ENCODE measurements around the gene SMG9.
"Not testable (repeated sequence)": the region's sequence is repeated elsewhere in the genome, so short reads cannot be mapped to it uniquely, and the experiment has no call there.

Gene SMG9

GRCh38 chr19:43775299-43775890 is 20.6 kb upstream of the SMG9 start:
- DNase-seq (ENCODE audit: extremely low spot score): no peak
- CTCF ChIA-PET: interaction anchor here (1.1 to 9.6 kb wide), 4 partner anchors 10 to 34 kb away, joined by 4 to 234 read pairs (median 30); partner anchors contain the start of gene SMG9
- POLR2A ChIA-PET: no interaction called here
- TF ChIP-seq, protein P1, sequence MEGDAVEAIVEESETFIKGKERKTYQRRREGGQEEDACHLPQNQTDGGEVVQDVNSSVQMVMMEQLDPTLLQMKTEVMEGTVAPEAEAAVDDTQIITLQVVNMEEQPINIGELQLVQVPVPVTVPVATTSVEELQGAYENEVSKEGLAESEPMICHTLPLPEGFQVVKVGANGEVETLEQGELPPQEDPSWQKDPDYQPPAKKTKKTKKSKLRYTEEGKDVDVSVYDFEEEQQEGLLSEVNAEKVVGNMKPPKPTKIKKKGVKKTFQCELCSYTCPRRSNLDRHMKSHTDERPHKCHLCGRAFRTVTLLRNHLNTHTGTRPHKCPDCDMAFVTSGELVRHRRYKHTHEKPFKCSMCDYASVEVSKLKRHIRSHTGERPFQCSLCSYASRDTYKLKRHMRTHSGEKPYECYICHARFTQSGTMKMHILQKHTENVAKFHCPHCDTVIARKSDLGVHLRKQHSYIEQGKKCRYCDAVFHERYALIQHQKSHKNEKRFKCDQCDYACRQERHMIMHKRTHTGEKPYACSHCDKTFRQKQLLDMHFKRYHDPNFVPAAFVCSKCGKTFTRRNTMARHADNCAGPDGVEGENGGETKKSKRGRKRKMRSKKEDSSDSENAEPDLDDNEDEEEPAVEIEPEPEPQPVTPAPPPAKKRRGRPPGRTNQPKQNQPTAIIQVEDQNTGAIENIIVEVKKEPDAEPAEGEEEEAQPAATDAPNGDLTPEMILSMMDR (IDR thresholded peaks at IDR 0.05; ENCODE audit: control extremely low read depth, extremely low read depth, low read depth, missing control alignments): no peak

DNA sequence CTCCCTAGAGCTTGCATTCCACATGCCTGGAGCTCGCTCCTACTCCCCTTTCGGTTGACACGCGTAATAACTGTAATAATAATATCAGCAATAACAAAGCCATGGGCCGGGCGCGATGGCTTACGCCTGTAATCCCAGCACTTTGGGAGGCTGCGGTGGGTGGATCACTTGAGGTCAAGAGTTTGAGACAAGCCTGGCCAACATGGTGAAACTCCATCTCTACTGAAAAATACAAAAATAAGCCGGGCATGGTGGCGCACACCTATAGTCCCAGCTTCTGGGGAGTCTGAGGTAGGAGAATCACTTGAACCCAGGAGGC is 20.1 kb upstream of the SMG9 start:
- DNase-seq (ENCODE audit: extremely low spot score); POLR2A ChIA-PET: not testable (repeated sequence)
- CTCF ChIA-PET: interaction anchor here (1.1 to 9.6 kb wide), 3 partner anchors 10 to 29 kb away, joined by 4 to 234 read pairs (median 53); partner anchors contain the start of gene SMG9

DNA sequence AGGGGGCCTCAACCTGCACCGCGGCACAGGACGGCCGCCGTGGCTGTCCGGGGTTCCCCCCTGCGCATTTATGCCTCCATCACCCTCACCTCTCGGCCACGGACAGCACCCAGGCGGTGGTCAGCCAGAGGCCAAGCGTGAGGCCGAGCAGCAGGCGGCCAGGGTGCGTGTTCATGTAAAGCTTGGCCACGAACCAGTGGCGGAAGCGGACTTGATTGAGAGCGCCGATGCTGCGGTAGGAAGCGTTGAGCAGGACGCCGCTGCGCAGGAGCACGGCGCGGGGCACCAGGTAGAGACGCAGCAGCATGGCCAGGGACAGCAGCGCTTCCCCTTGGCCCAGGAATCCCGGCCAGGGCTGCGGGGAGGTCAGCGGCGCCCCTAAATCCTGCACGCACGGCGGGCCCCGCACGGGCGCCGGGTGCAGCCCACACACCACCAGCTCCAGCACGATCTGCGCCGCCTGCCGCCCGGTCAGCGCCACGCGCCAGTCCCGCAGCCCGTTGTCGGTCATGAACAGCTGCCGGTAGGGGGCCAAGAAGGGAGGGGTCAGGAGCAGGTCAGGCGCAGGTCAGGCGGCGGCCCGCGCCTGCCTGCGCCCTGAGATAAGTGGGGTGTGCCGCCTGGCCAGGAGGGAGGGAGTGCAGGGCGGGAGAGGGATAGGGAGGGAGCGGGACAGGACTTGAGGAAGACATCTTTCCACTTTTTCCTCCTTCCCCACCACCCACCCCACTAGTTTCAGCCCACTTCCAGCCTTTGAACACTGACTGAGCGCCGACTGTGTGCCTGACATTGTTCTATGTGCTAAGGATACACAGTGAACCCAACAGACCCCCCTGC is 19.6 kb upstream of the SMG9 start:
- CTCF ChIA-PET: interaction anchor here (1.1 to 9.6 kb wide), 3 partner anchors 11 to 29 kb away, joined by 4 to 234 read pairs (median 53); partner anchors contain the start of gene SMG9
- TF ChIP-seq, protein P1 (IDR thresholded peaks at IDR 0.05; ENCODE audit: control extremely low read depth, extremely low read depth, low read depth, missing control alignments): no peak
- POLR2A ChIA-PET: no interaction called here
- DNase-seq (ENCODE audit: extremely low spot score): no peak

- CTCF ChIA-PET: interaction anchor here (9.6 kb wide), 1 partner anchor 12 kb away, joined by 234 read pairs; the partner anchor contains the start of gene SMG9
- POLR2A ChIA-PET: no interaction called here
- TF ChIP-seq, protein P1 (IDR thresholded peaks at IDR 0.05; ENCODE audit: control extremely low read depth, extremely low read depth, low read depth, missing control alignments): no peak
- no peak for DNase-seq (ENCODE audit: extremely low spot score)
Measured at GRCh38 chr19:43773725-43774102, 19.0 kb upstream of the SMG9 start.

DNA sequence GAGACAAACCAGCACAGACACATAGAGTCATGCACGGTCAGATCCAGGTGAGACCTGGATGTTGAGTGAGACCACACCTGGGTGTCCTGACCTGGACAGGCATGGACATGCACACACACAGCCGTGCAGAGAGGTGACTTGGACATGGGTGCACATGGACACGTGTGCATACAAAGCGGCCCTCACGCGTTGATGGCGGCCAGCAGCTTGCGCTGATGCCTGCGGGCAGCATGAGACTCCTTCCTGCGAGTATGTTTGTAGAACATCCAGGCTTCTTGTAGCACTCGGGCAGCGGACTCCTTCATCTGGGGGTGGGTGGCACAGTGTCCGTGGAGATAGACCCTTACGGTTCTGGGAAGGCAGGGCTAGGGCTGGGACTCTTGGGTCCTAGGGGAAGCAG is 14.5 kb upstream of the SMG9 start:
- ChIA-PET CTCF (interaction anchor here (1.0 to 20.8 kb wide), 6 partner anchors 9 to 101 kb away, joined by 3 to 234 read pairs (median 24); partner anchors contain the start of genes KCNN4 and SMG9), POLR2A (no interaction called here)
- TF ChIP-seq, protein P1 (IDR thresholded peaks at IDR 0.05; ENCODE audit: control extremely low read depth, extremely low read depth, low read depth, missing control alignments): no peak
- DNase-seq (ENCODE audit: extremely low spot score): no peak

DNA sequence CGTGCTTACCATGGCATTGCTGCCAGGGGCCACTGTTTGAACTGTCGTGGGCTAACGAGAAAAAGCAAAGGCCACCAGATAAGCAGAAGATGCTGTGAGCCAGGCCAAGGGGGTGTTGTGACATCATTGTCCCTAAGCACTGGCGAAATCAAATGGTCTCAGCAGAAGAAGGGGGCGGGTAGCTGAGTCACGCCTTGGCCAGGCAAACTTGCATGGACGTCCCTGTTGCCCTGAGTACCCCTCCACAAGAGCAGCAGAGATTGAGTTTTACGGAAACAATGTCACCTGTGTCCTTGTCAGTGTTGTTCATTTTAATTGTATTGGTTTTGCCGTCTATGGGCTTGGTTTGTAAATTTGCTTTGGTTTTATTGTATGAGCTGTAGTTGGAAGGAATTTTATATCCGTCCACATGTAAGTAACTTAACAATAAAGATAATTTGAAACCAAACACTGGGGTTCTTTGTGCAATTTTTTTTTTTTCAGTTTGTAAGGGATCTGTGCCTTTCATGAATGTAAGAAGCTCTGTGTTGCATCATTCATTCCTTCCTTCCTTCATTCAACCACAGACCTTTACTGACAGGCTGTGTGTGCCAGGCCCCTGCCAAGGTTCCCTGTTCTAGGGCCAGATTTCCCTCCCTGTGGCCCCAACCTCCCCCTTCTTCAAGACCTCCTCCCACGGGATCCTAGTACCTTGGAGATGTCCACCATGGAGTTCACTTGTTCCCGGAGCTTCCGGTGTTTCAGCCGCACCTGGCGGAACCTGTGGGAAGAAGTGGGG is 13.7 kb upstream of the SMG9 start:
- CTCF ChIA-PET: interaction anchor here (1.0 to 20.8 kb wide), 7 partner anchors 9 to 27 kb away, joined by 3 to 234 read pairs (median 7); partner anchors contain the start of genes KCNN4 and SMG9
- POLR2A ChIA-PET: interaction anchor here (1.6 to 1.8 kb wide), 2 partner anchors 9 to 10 kb away, joined by 3 to 6 read pairs; no protein-coding TSS in a partner anchor
- TF ChIP-seq, protein P1 (IDR thresholded peaks at IDR 0.05; ENCODE audit: control extremely low read depth, extremely low read depth, low read depth, missing control alignments): no peak
- no peak for DNase-seq (ENCODE audit: extremely low spot score)
